SK-N-SH (cell line): ENCODE measurements around the gene BCAM.

ENCODE experiments used
- CTCF ChIP-seq: fragments of 200-600 bp; sonication (generic); IDR thresholded peaks from 2 replicates; pipeline ENCODE4 v1.6.1; 2017; ENCODE audit warnings: antibody characterized with exemption, mild to moderate bottlenecking, moderate library complexity
- GATA2 ChIP-seq: sonication (generic); formaldehyde crosslinking; IDR thresholded peaks from 2 replicates; pipeline ENCODE4 v1.5.0; 2020; ENCODE audit warnings: mild to moderate bottlenecking, missing genetic modification reagents
- RAD21 ChIP-seq: IDR thresholded peaks from 2 replicates; pipeline ENCODE4 v1.6.1; 2012; ENCODE audit warnings: mild to moderate bottlenecking, low read length

DNA sequence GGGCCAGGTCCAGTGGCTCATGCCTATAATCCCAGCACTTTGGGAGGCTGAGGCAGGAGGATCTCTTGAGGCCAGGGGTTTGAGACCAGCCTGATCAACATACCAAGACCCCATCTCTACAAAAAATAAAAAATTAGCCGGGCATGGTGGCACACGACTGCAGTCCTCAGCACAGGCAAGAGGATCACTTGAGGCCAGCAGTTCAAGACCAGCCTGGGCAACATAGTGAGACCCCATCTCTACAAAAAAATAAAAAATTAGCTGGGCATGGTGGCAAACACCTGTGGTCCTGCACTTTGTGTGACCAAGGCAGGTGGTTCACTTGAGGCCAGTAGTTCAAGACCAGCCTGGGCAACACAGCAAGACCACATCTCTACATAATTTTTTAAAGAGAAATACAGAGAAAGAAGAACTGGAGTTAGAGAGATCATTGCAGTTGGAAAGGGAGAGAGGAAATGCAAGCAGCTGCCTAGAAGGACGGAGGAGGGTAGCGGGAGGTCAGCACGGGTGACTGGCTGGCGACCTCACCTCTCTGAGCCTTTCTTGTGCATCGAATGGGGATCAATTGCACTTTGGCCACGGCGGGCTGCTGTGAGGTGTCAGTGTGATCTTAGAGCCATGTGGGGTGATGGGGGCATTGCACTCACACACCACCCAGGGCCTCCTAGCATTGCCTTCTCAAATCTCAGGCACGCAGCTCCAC is 13.9 kb downstream of the BCAM start:
- TF ChIP-seq RAD21 = no peak
- TF ChIP-seq GATA2 (CRISPR knock-in tag) = no peak
- no peak for TF ChIP-seq CTCF
